ENCODE measurements around the gene OR10AG1. TPM values are rescaled to one million over a fixed set of nuclear protein-coding genes. Genes with fewer than 3 reads are reported as not detected.

The OR10AG1 gene
- total and polyA plus RNA-seq, 9 donors = not detected

- WGBS, 3 donors = 1 to 15% (median 2%) methylated on average over 3 of the region's 3 CpGs
- no peaks in the 10 kb centered on the region for H3K27me3 ChIP-seq
- TF ChIP-seq EP300 (IDR thresholded peaks at IDR 0.05) (no peak), POLR2A (IDR thresholded peaks at IDR 0.05) (no peak)
- TF ChIP-seq, protein P1, sequence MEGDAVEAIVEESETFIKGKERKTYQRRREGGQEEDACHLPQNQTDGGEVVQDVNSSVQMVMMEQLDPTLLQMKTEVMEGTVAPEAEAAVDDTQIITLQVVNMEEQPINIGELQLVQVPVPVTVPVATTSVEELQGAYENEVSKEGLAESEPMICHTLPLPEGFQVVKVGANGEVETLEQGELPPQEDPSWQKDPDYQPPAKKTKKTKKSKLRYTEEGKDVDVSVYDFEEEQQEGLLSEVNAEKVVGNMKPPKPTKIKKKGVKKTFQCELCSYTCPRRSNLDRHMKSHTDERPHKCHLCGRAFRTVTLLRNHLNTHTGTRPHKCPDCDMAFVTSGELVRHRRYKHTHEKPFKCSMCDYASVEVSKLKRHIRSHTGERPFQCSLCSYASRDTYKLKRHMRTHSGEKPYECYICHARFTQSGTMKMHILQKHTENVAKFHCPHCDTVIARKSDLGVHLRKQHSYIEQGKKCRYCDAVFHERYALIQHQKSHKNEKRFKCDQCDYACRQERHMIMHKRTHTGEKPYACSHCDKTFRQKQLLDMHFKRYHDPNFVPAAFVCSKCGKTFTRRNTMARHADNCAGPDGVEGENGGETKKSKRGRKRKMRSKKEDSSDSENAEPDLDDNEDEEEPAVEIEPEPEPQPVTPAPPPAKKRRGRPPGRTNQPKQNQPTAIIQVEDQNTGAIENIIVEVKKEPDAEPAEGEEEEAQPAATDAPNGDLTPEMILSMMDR (IDR thresholded peaks at IDR 0.05) = no peak
- no peak overlapping the region for H3K4me3 ChIP-seq
- H3K9me3 ChIP-seq = no peaks in the 10 kb centered on the region
- H3K27ac ChIP-seq = no peak overlapping the region
- H3K36me3 ChIP-seq = no peaks in the 10 kb centered on the region
- intact Hi-C loops (cut with DNase I) = no loop called here
- DNase-seq = no peak
- no peaks in the 10 kb centered on the region for H3K4me1 ChIP-seq (ENCODE audit: insufficient read depth)
Measured at GRCh38 chr11:55942785-55943392, 26.9 kb downstream of the OR10AG1 start.

DNA sequence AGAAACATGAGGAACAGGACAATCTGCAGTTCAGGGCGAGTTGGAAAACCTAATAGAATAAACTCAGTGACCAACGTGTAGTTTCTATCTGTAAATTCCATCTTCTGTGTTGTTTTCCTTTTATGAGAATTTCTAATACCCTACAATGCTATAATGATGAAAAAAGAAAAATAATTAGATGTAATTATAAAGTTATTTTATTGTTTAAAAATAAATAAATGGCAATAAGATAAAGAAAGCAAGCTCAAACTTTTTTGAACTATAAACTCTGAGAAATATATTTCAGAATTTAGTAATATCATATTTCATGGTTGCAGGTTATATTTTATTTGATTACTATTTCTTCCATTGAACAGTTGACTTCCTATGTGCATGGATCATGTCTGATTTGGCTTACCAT, 33.4 kb downstream of the OR10AG1 start, which contains the start of gene OR5I1:
OR5I1 (minus strand) TSS at position 101 of the 400 bp plus-strand sequence; CDS start at position 101, 0 bp downstream.
- DNase-seq = no peak
- Histone ChIP-seq H3K36me3 (no peaks in the 10 kb centered on the region), H3K9me3 (no peaks in the 10 kb centered on the region), H3K27ac (no peak within 1 kb of the TSS), H3K4me1 (ENCODE audit: insufficient read depth) (no peaks in the 10 kb centered on the region), H3K27me3 (no peaks in the 10 kb centered on the region), H3K4me3 (no peak within 1 kb of the TSS)
- intact Hi-C loops (cut with DNase I) = no loop called here
- WGBS, 3 donors = 58 to 66% (median 63%) methylated on average over 2 of the region's 2 CpGs
- TF ChIP-seq POLR2A (IDR thresholded peaks at IDR 0.05) (no peak), EP300 (IDR thresholded peaks at IDR 0.05) (no peak)
- TF ChIP-seq, protein P1 (IDR thresholded peaks at IDR 0.05) = no peak

DNA sequence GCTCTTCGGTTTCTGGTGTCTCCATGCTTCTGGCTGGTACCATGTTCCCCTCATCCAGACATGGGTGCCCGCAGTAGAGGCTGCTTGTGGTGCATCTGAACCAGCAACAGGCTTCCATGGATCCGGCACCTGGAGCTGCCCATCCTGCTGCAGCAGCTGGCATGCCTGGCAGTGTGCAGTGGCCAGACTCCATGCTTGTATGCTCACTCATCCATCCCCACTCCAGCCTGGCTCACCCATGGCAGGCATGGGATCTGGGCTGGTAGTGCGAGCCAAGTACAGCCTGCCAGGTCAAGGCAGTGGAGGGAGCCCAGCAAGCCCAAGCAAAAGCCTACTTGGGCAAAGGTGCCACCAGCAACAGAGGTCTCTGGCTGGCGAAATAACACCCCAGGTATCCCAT, 49.2 kb downstream of the OR10AG1 start:
- 75 to 80% (median 77%) methylated on average over 5 of the region's 5 CpGs for WGBS, 3 donors
- intact Hi-C loops (cut with DNase I) = no loop called here
- Histone ChIP-seq H3K4me1 (ENCODE audit: insufficient read depth) (no peaks in the 10 kb centered on the region), H3K4me3 (no peak overlapping the region), H3K27ac (no peak overlapping the region), H3K27me3 (no peaks in the 10 kb centered on the region), H3K36me3 (no peaks in the 10 kb centered on the region), H3K9me3 (no peaks in the 10 kb centered on the region)
- no peak for TF ChIP-seq EP300 (IDR thresholded peaks at IDR 0.05)
- no peak for TF ChIP-seq POLR2A (IDR thresholded peaks at IDR 0.05)
- TF ChIP-seq, protein P1 (IDR thresholded peaks at IDR 0.05) = no peak
- DNase-seq = no peak

Other genes with a start within 250 kb of the OR10AG1 start
- not detected for gene OR5D13, start 196.5 kb downstream of the OR10AG1 start, total RNA-seq
- not detected for gene OR5D13, start 196.5 kb downstream of the OR10AG1 start, polyA plus RNA-seq
- gene OR5D14, start 174.4 kb downstream of the OR10AG1 start, total RNA-seq = not detected
- gene OR5D14, start 174.4 kb downstream of the OR10AG1 start, polyA plus RNA-seq = not detected
- gene OR5L1, start 158.6 kb downstream of the OR10AG1 start, total RNA-seq = not detected
- gene OR5L1, start 158.6 kb downstream of the OR10AG1 start, polyA plus RNA-seq = not detected
- not detected for gene OR5D18, start 150.3 kb downstream of the OR10AG1 start, total RNA-seq
- not detected for gene OR5D18, start 150.3 kb downstream of the OR10AG1 start, polyA plus RNA-seq
- gene OR5L2, start 142.7 kb downstream of the OR10AG1 start, total RNA-seq = not detected
- not detected for gene OR5L2, start 142.7 kb downstream of the OR10AG1 start, polyA plus RNA-seq
- not detected for gene OR5D16, start 131.2 kb downstream of the OR10AG1 start, total RNA-seq
- gene OR5D16, start 131.2 kb downstream of the OR10AG1 start, polyA plus RNA-seq = not detected
- not detected for gene TRIM51, start 86.6 kb downstream of the OR10AG1 start, total RNA-seq
- not detected for gene TRIM51, start 86.6 kb downstream of the OR10AG1 start, polyA plus RNA-seq
- gene OR5W2, start 55.4 kb downstream of the OR10AG1 start, total RNA-seq = not detected
- not detected for gene OR5W2, start 55.4 kb downstream of the OR10AG1 start, polyA plus RNA-seq
- gene OR5I1, start 33.5 kb downstream of the OR10AG1 start, total RNA-seq = not detected
- gene OR5I1, start 33.5 kb downstream of the OR10AG1 start, polyA plus RNA-seq = not detected
- gene OR5F1, start 24.7 kb upstream of the OR10AG1 start, total RNA-seq = not detected
- not detected for gene OR5F1, start 24.7 kb upstream of the OR10AG1 start, polyA plus RNA-seq
- not detected for gene OR5AS1, start 57.7 kb upstream of the OR10AG1 start, total RNA-seq
- gene OR5AS1, start 57.7 kb upstream of the OR10AG1 start, polyA plus RNA-seq = not detected
- gene OR8I2, start 123.4 kb upstream of the OR10AG1 start, total RNA-seq = not detected
- gene OR8I2, start 123.4 kb upstream of the OR10AG1 start, polyA plus RNA-seq = not detected
- gene OR8H2, start 133.7 kb upstream of the OR10AG1 start, total RNA-seq = not detected
- gene OR8H2, start 133.7 kb upstream of the OR10AG1 start, polyA plus RNA-seq = not detected
- not detected for gene OR8H3, start 152.4 kb upstream of the OR10AG1 start, total RNA-seq
- not detected for gene OR8H3, start 152.4 kb upstream of the OR10AG1 start, polyA plus RNA-seq
- not detected for gene OR8J3, start 170.3 kb upstream of the OR10AG1 start, total RNA-seq
- not detected for gene OR8J3, start 170.3 kb upstream of the OR10AG1 start, polyA plus RNA-seq
- not detected for gene OR8K5, start 190.4 kb upstream of the OR10AG1 start, total RNA-seq
- not detected for gene OR8K5, start 190.4 kb upstream of the OR10AG1 start, polyA plus RNA-seq
- not detected for gene OR5J2, start 206.7 kb upstream of the OR10AG1 start, total RNA-seq
- not detected for gene OR5J2, start 206.7 kb upstream of the OR10AG1 start, polyA plus RNA-seq